ENCODE data around the gene LANCL2. TPM values are rescaled to one million over a fixed set of nuclear protein-coding genes. Genes with fewer than 3 reads are reported as not detected.
"Not testable (repeated sequence)": the region's sequence is repeated elsewhere in the genome, so short reads cannot be mapped to it uniquely, and the experiment has no call there.

Gene LANCL2
- total RNA-seq, 1 donor from 2014 or later: 5.6 TPM

- ATAC-seq (ENCODE audit: poor library complexity): no peak
These were observed 84.9 kb downstream of the LANCL2 start for GRCh38 chr7:55449992-55450535.

GRCh38 chr7:55452971-55453370 is 87.8 kb downstream of the LANCL2 start:
- ATAC-seq (ENCODE audit: poor library complexity): no peak
- intact Hi-C loops (cut with DNase I): no loop called here
- no peak for DNase-seq

More at GRCh38 chr7:55449992-55450535, 84.9 kb downstream of the LANCL2 start:
- no peak for DNase-seq
- intact Hi-C loops (cut with DNase I): no loop called here

GRCh38 chr7:55457801-55458200 is 92.7 kb downstream of the LANCL2 start:
- no peak for ATAC-seq (ENCODE audit: poor library complexity)
- no peak for DNase-seq
- intact Hi-C loops (cut with DNase I): no loop called here

GRCh38 chr7:55458351-55458750 is 93.2 kb downstream of the LANCL2 start:
- ATAC-seq (ENCODE audit: poor library complexity): no peak
- intact Hi-C loops (cut with DNase I): no loop called here

GRCh38 chr7:55463686-55464262 is 98.6 kb downstream of the LANCL2 start:
- no peak for DNase-seq
- no peak for ATAC-seq (ENCODE audit: poor library complexity)
- intact Hi-C loops (cut with DNase I): no loop called here

More at GRCh38 chr7:55458351-55458750, 93.2 kb downstream of the LANCL2 start:
- no peak for DNase-seq

- DNase-seq (no peak), ATAC-seq (ENCODE audit: poor library complexity) (no peak)
- intact Hi-C loops (cut with DNase I): no loop called here
These were observed 99.3 kb downstream of the LANCL2 start for GRCh38 chr7:55464422-55464821.

GRCh38 chr7:55465691-55466090 is 100.6 kb downstream of the LANCL2 start:
- ATAC-seq (ENCODE audit: poor library complexity): no peak
- no peak for DNase-seq
- intact Hi-C loops (cut with DNase I): no loop called here

GRCh38 chr7:55467047-55467593 is 102.0 kb downstream of the LANCL2 start:
- DNase-seq (no peak), ATAC-seq (ENCODE audit: poor library complexity) (no peak)
- intact Hi-C loops (cut with DNase I): no loop called here

- intact Hi-C loops (cut with DNase I): no loop called here
- DNase-seq: no peak
- ATAC-seq (ENCODE audit: poor library complexity): no peak
These were observed 103.4 kb downstream of the LANCL2 start for GRCh38 chr7:55468495-55468894.

- DNase-seq (no peak), ATAC-seq (ENCODE audit: poor library complexity) (no peak)
- intact Hi-C loops (cut with DNase I): no loop called here
These were observed 104.1 kb downstream of the LANCL2 start for GRCh38 chr7:55469271-55469681.

- DNase-seq (no peak), ATAC-seq (ENCODE audit: poor library complexity) (no peak)
- intact Hi-C loops (cut with DNase I): no loop called here
These were observed 104.6 kb downstream of the LANCL2 start for GRCh38 chr7:55469721-55470120.

GRCh38 chr7:55470261-55470660 is 105.1 kb downstream of the LANCL2 start:
- intact Hi-C loops (cut with DNase I): no loop called here
- ATAC-seq (ENCODE audit: poor library complexity): no peak
- DNase-seq: no peak

GRCh38 chr7:55471594-55471993 is 106.5 kb downstream of the LANCL2 start:
- intact Hi-C loops (cut with DNase I); ATAC-seq (ENCODE audit: poor library complexity); DNase-seq: not testable (repeated sequence)

GRCh38 chr7:55472406-55472805 is 107.3 kb downstream of the LANCL2 start:
- intact Hi-C loops (cut with DNase I); DNase-seq; ATAC-seq (ENCODE audit: poor library complexity): not testable (repeated sequence)

- DNase-seq (no peak), ATAC-seq (ENCODE audit: poor library complexity) (no peak)
- intact Hi-C loops (cut with DNase I): no loop called here
These were observed 108.0 kb downstream of the LANCL2 start for GRCh38 chr7:55472928-55473725.

GRCh38 chr7:55473932-55474331 is 108.8 kb downstream of the LANCL2 start:
- intact Hi-C loops (cut with DNase I): no loop called here
- ATAC-seq (ENCODE audit: poor library complexity): no peak

GRCh38 chr7:55474944-55475854 is 110.1 kb downstream of the LANCL2 start:
- no peak for ATAC-seq (ENCODE audit: poor library complexity)
- intact Hi-C loops (cut with DNase I): no loop called here
- no peak for DNase-seq

More at GRCh38 chr7:55473932-55474331, 108.8 kb downstream of the LANCL2 start:
- DNase-seq: no peak

- intact Hi-C loops (cut with DNase I): no loop called here
- DNase-seq (no peak), ATAC-seq (ENCODE audit: poor library complexity) (no peak)
These were observed 111.0 kb downstream of the LANCL2 start for GRCh38 chr7:55475855-55476803.
